ENCODE data around the gene HCRTR2. TPM values are rescaled to one million over a fixed set of nuclear protein-coding genes. Genes with fewer than 3 reads are reported as not detected.

Gene HCRTR2
- total RNA-seq = not detected in 2 replicates

GRCh38 chr6:55174211-55175026, at the start of gene HCRTR2:
Gene HCRTR2, plus strand, starts transcription at chr6:55174515. Its CDS starts 73 bp downstream, at chr6:55174588.

GRCh38 chr6:55327169-55327568, 152.9 kb downstream of the HCRTR2 start, which contains the start of gene GFRAL:
Gene GFRAL, plus strand, starts transcription at chr6:55327469. Its CDS starts 86 bp downstream, at chr6:55327555.

Other genes with a start within 250 kb of the HCRTR2 start
- gene GFRAL, start 153.0 kb downstream of the HCRTR2 start, total RNA-seq = not detected in 2 replicates

Measured in cardiac atrium fibroblast (primary cell).